ENCODE measurements around the gene HNF4A.

HNF4A gene

GRCh38 chr20:44360221-44360620 is 4.7 kb downstream of the HNF4A start:
- TF ChIP-seq CTCF (IDR thresholded peaks at IDR 0.05; ENCODE audit: extremely low read depth, missing control alignments): no peak
- no peak for DNase-seq (ENCODE audit: low spot score)

- DNase-seq (ENCODE audit: low spot score): no peak
- TF ChIP-seq CTCF (IDR thresholded peaks at IDR 0.05; ENCODE audit: extremely low read depth, missing control alignments): no peak
These were observed 5.5 kb downstream of the HNF4A start for GRCh38 chr20:44361021-44361420.

GRCh38 chr20:44362466-44362940 is 7.0 kb downstream of the HNF4A start:
- no peak for DNase-seq (ENCODE audit: low spot score)
- no peak for TF ChIP-seq CTCF (IDR thresholded peaks at IDR 0.05; ENCODE audit: extremely low read depth, missing control alignments)

GRCh38 chr20:44364068-44364467 is 8.6 kb downstream of the HNF4A start:
- DNase-seq (ENCODE audit: low spot score): no peak
- TF ChIP-seq CTCF (IDR thresholded peaks at IDR 0.05; ENCODE audit: extremely low read depth, missing control alignments): no peak

GRCh38 chr20:44364780-44365179 is 9.3 kb downstream of the HNF4A start:
- TF ChIP-seq CTCF (IDR thresholded peaks at IDR 0.05; ENCODE audit: extremely low read depth, missing control alignments): no peak
- DNase-seq (ENCODE audit: low spot score): no peak

- no peak for DNase-seq (ENCODE audit: low spot score)
- no peak for TF ChIP-seq CTCF (IDR thresholded peaks at IDR 0.05; ENCODE audit: extremely low read depth, missing control alignments)
These were observed 12.2 kb downstream of the HNF4A start for GRCh38 chr20:44367746-44368145.

- no peak for TF ChIP-seq CTCF (IDR thresholded peaks at IDR 0.05; ENCODE audit: extremely low read depth, missing control alignments)
- DNase-seq (ENCODE audit: low spot score): no peak
These were observed 15.2 kb downstream of the HNF4A start for GRCh38 chr20:44370639-44371218.
